Ectodermal cell (in vitro differentiated cells): ENCODE data around the gene MT3.
A peak's percentile ranks its signal among the peaks of the same experiment; 100 is the strongest.

ENCODE experiments used
- H3K27ac ChIP-seq: 2 replicates; pipeline ENCODE4 v1.7.0; 2013; ENCODE audit warnings: mild to moderate bottlenecking, low read depth, low read length; ENCODE audit not compliant: insufficient read depth, poor library complexity, severe bottlenecking
- H3K27me3 ChIP-seq: 2 replicates; pipeline ENCODE4 v1.7.0; 2013; ENCODE audit warnings: mild to moderate bottlenecking, low read length; ENCODE audit not compliant: insufficient read depth, control insufficient read depth, poor library complexity, severe bottlenecking
- H3K36me3 ChIP-seq: one replicate; pipeline ENCODE4 v1.7.0; 2013; ENCODE audit warnings: low read length; ENCODE audit not compliant: control insufficient read depth, insufficient read depth
- H3K4me1 ChIP-seq: one replicate; pipeline ENCODE4 v1.7.0; 2013; ENCODE audit warnings: low read length; ENCODE audit not compliant: control insufficient read depth, insufficient read depth
- H3K4me3 ChIP-seq: 2 replicates; pipeline ENCODE4 v1.7.0; 2013; ENCODE audit warnings: low read depth, low read length, control low read depth; ENCODE audit not compliant: insufficient read depth
- H3K9me3 ChIP-seq: 2 replicates; pipeline ENCODE4 v1.7.0; 2013; ENCODE audit warnings: mild to moderate bottlenecking, low read length, moderate library complexity; ENCODE audit not compliant: control insufficient read depth
- WGBS, 2 experiments: methylation state at CpG; one replicate each; pipeline ENCODE4 v1.1.7; 2013; ENCODE audit warnings: missing lambda C conversion rate in 2 of 2; 5-methylcytosine and 5-hydroxymethylcytosine counted together

MT3 gene

DNA sequence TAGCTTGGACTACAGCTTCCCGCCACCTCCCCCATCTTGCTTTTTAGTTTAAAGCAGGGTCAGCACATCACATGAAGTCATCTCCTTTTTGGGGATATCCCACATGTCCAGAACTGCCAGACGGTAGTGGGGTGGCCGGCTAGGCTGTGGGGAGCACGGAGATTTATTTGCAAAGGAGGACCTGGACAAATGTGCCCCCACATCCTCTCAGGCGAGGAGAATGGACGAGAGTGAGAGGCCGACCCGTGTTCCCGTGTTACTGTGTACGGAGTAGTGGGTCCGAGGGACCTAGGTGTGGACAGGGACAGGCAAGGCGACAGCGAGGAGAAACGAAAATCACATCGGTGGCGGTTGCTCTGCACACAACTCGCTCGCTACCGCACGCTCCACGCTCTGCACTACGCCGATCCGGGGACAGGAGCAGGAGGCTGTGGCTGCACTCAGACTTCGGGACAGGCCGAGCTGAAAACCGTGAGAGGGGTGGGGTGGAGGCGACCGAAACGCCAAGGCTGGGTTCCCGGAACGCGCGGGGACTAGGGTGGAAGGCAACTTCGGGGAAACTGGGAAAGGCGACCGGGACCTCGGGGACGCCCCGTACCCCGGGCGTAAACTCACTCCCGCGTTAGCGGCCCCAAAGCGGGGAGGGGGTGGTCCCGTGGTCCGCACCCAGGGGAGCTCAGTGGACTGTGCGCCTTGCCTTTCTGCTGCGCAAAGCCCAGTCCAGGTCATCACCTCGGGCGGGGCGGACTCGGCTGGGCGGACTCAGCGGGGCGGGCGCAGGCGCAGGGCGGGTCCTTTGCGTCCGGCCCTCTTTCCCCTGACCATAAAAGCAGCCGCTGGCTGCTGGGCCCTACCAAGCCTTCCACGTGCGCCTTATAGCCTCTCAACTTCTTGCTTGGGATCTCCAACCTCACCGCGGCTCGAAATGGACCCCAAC, 48.8 kb downstream of the MT3 start, which contains the start of gene MT1A:
Gene MT1A (plus strand): TSS at position 853 of the 937 bp plus-strand sequence. CDS start 73 bp downstream, at position 926.
- Histone ChIP-seq H3K4me1 (no peaks in the 10 kb centered on the region), H3K4me3 (peak within 1 kb of the TSS; percentile 23), H3K36me3 (no peaks in the 10 kb centered on the region), H3K27me3 (peaks cover 100% of the 10 kb centered on the region), H3K27ac (no peak within 1 kb of the TSS), H3K9me3 (no peaks in the 10 kb centered on the region)
- 2 to 3% methylated on average over 68 of the region's 68 CpGs for WGBS, 2 experiments

DNA sequence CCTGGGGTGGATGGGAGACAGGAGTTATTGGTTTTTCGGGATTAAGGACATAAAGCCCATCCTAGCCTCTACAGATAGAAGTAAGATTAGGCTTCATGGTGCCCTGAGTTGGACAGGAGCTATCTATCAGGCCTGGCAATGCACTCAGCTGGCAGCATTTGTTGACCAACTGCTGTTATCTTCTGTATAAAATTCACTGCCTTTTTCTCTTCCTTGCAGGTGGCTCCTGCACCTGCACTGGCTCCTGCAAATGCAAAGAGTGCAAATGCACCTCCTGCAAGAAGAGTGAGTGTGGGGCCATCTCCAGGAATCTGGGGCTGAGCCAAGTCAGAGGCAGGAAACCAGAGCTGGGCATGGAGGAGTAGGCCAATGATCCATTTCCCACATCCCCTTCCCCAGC, 49.7 kb downstream of the MT3 start:
- H3K36me3 ChIP-seq, result no peaks in the 10 kb centered on the region
- no peak overlapping the region for H3K4me3 ChIP-seq
- WGBS, 2 experiments, result 59 to 67% methylated on average over 1 of the region's 1 CpG
- peaks cover 100% of the 10 kb centered on the region for H3K27me3 ChIP-seq
- peaks cover 7% of the 10 kb centered on the region for H3K4me1 ChIP-seq
- H3K9me3 ChIP-seq, result no peaks in the 10 kb centered on the region
- H3K27ac ChIP-seq, result no peak overlapping the region

DNA sequence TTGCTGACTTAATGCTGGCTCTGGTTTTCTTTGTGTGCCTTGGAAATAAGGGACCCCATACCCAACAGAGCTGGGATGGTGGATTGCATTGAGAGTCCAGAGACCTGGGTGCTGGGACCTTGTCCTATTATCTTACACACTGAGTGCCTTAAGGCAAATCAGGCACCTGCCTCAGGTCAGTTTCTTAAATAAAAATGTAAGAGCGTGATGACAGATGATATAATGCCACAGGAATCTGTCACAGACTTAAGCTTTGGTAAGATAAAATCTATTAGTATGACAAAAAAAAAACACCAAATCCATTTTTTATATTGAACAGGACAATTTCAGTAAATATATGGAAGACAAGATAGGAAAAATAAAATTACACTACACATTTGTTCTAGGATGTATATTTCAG, 50.7 kb downstream of the MT3 start:
- Histone ChIP-seq H3K27ac (no peak overlapping the region), H3K4me3 (no peak overlapping the region), H3K27me3 (peaks cover 100% of the 10 kb centered on the region), H3K36me3 (no peaks in the 10 kb centered on the region), H3K4me1 (peaks cover 7% of the 10 kb centered on the region), H3K9me3 (no peaks in the 10 kb centered on the region)
- WGBS, 2 experiments, result 80 to 100% methylated on average over 1 of the region's 1 CpG
